H9 (cell line): ENCODE measurements around the gene COL8A1. TPM values are rescaled to one million over a fixed set of nuclear protein-coding genes. Genes with fewer than 3 reads are reported as not detected.

Experiments used
- DNase-seq: peaks from one replicate; pipeline ENCODE4 v3.0.0-alpha.2; 2017
- H2AFZ ChIP-seq: one replicate; pipeline ENCODE4 v1.6.1; 2013; ENCODE audit warnings: mild to moderate bottlenecking, low read length, control low read depth, moderate library complexity
- H2AK5ac ChIP-seq: 2 replicates; pipeline ENCODE4 v1.6.1; 2013; ENCODE audit warnings: low read length, control low read depth, mixed read lengths; ENCODE audit not compliant: insufficient read length
- H2BK120ac ChIP-seq: one replicate; pipeline ENCODE4 v1.6.1; 2013; ENCODE audit warnings: low read depth, mild to moderate bottlenecking, low read length, control low read depth, inconsistent platforms; ENCODE audit not compliant: poor library complexity, severe bottlenecking
- H2BK12ac ChIP-seq: 2 replicates; pipeline ENCODE4 v1.6.1; 2013; ENCODE audit warnings: low read length, control low read depth, mixed read lengths, low read depth; ENCODE audit not compliant: insufficient read length
- H2BK15ac ChIP-seq: 2 replicates; pipeline ENCODE4 v1.6.1; 2013; ENCODE audit warnings: low read depth, low read length, control low read depth
- H2BK20ac ChIP-seq: one replicate; pipeline ENCODE4 v1.6.1; 2013; ENCODE audit warnings: low read depth, mild to moderate bottlenecking, low read length, control low read depth, inconsistent platforms; ENCODE audit not compliant: poor library complexity, severe bottlenecking
- H2BK5ac ChIP-seq: 2 replicates; pipeline ENCODE4 v1.6.1; 2013; ENCODE audit warnings: low read length, control low read depth, mixed read lengths; ENCODE audit not compliant: insufficient read length
- H3K14ac ChIP-seq: 2 replicates; pipeline ENCODE4 v1.6.1; 2013; ENCODE audit warnings: low read length, control low read depth; ENCODE audit not compliant: insufficient read depth
- H3K18ac ChIP-seq: 2 replicates; pipeline ENCODE4 v1.6.1; 2013; ENCODE audit warnings: low read depth, mild to moderate bottlenecking, mixed read lengths, low read length, control low read depth; ENCODE audit not compliant: insufficient read length
- H3K23ac ChIP-seq: 2 replicates; pipeline ENCODE4 v1.6.1; 2013; ENCODE audit warnings: low read length, control low read depth, mixed read lengths, low read depth; ENCODE audit not compliant: insufficient read length
- H3K23me2 ChIP-seq: 2 replicates; pipeline ENCODE4 v1.6.1; 2013; ENCODE audit warnings: low read depth, mild to moderate bottlenecking, mixed read lengths, low read length, control low read depth; ENCODE audit not compliant: insufficient read length, poor library complexity, severe bottlenecking
- H3K27ac ChIP-seq: 2 replicates; pipeline ENCODE4 v1.5.1; 2013; ENCODE audit warnings: low read length, control low read depth, mixed read lengths, low read depth; ENCODE audit not compliant: insufficient read length
- H3K27me3 ChIP-seq: 2 replicates; pipeline ENCODE4 v1.6.1; 2013; ENCODE audit warnings: low read length, control low read depth, inconsistent platforms; ENCODE audit not compliant: insufficient read depth
- H3K4ac ChIP-seq: 2 replicates; pipeline ENCODE4 v1.6.1; 2013; ENCODE audit warnings: low read depth, mild to moderate bottlenecking, control low read depth, inconsistent platforms, low read length, moderate library complexity
- H3K4me1 ChIP-seq: 2 replicates; pipeline ENCODE4 v1.6.1; 2013; ENCODE audit warnings: low read length, control low read depth, inconsistent platforms; ENCODE audit not compliant: insufficient read depth
- H3K4me2 ChIP-seq: 2 replicates; pipeline ENCODE4 v1.6.1; 2013; ENCODE audit warnings: low read length, control low read depth, mixed read lengths; ENCODE audit not compliant: insufficient read length, insufficient read depth
- H3K56ac ChIP-seq: 2 replicates; pipeline ENCODE4 v1.6.1; 2013; ENCODE audit warnings: low read depth, mild to moderate bottlenecking, mixed read lengths, low read length, control low read depth; ENCODE audit not compliant: insufficient read length
- H3K79me1 ChIP-seq: 2 replicates; pipeline ENCODE4 v1.6.1; 2013; ENCODE audit warnings: low read depth, mild to moderate bottlenecking, moderate library complexity, low read length, control low read depth, inconsistent platforms; ENCODE audit not compliant: insufficient read depth, poor library complexity, severe bottlenecking
- H3K79me2 ChIP-seq: 2 replicates; pipeline ENCODE4 v1.6.1; 2013; ENCODE audit warnings: low read length, control low read depth, inconsistent platforms; ENCODE audit not compliant: insufficient read depth
- H3K9ac ChIP-seq: 2 replicates; pipeline ENCODE4 v1.6.1; 2013; ENCODE audit warnings: low read length, control low read depth, mixed read lengths; ENCODE audit not compliant: insufficient read length; ENCODE audit errors: extremely low read depth
- H3K9me3 ChIP-seq: one replicate; pipeline ENCODE4 v1.6.1; 2013; ENCODE audit warnings: low read depth, low read length, inconsistent platforms; ENCODE audit not compliant: control insufficient read depth
- H3T11ph ChIP-seq: one replicate; pipeline ENCODE4 v1.6.1; 2013; ENCODE audit warnings: mild to moderate bottlenecking, low read length, control low read depth, inconsistent platforms
- H4K20me1 ChIP-seq: one replicate; pipeline ENCODE4 v1.6.1; 2013; ENCODE audit not compliant: control insufficient read depth, insufficient read length, insufficient read depth
- H4K5ac ChIP-seq: 2 replicates; pipeline ENCODE4 v1.6.1; 2013; ENCODE audit warnings: low read depth, mild to moderate bottlenecking, mixed read lengths, low read length, control low read depth; ENCODE audit not compliant: insufficient read length
- H4K8ac ChIP-seq: replicated peaks from 2 replicates; pipeline ENCODE4 v1.6.1; 2013; ENCODE audit warnings: low read length, control low read depth, mixed read lengths, low read depth; ENCODE audit not compliant: insufficient read length
- H4K91ac ChIP-seq: 2 replicates; pipeline ENCODE4 v1.6.1; 2013; ENCODE audit warnings: low read depth, mild to moderate bottlenecking, moderate library complexity, mixed read lengths, low read length, control low read depth; ENCODE audit not compliant: insufficient read length
- H3K27ac Mint-ChIP-seq, 3 experiments: 2 replicates in 2 of 3; 3 replicates in 1 of 3; pipeline ENCODE4 v1.8.0; 2020 to 2021; ENCODE audit warnings: mixed read lengths in 3 of 3, mild to moderate bottlenecking in 1 of 3, moderate library complexity in 1 of 3
- H3K27me3 Mint-ChIP-seq: 2 replicates; pipeline ENCODE4 v1.8.0; 2021; ENCODE audit warnings: low read depth, mild to moderate bottlenecking, moderate library complexity, mixed read lengths
- H3K36me3 Mint-ChIP-seq, 3 experiments: 2 replicates in 2 of 3; 3 replicates in 1 of 3; pipeline ENCODE4 v1.8.0; 2020 to 2021; ENCODE audit warnings: low read depth in 3 of 3, mixed read lengths in 3 of 3; ENCODE audit not compliant: insufficient read depth in 1 of 3
- H3K4me1 Mint-ChIP-seq, 2 experiments: 2 replicates each; pipeline ENCODE4 v1.8.0; 2020; ENCODE audit warnings: mixed read lengths in 2 of 2
- H3K4me3 Mint-ChIP-seq, 2 experiments: 2 replicates in 1 of 2; 3 replicates in 1 of 2; pipeline ENCODE4 v1.8.0; 2020 to 2021; ENCODE audit warnings: mild to moderate bottlenecking in 2 of 2, mixed read lengths in 2 of 2, moderate library complexity in 1 of 2
- H3K9me3 Mint-ChIP-seq, 2 experiments: 2 replicates in 1 of 2; 3 replicates in 1 of 2; pipeline ENCODE4 v1.8.0; 2020; ENCODE audit warnings: mild to moderate bottlenecking in 2 of 2, mixed read lengths in 2 of 2, moderate library complexity in 1 of 2
- CTCF ChIP-seq: fragments of 200-600 bp; sonication (generic); conservative IDR thresholded peaks from 3 replicates; pipeline ENCODE4 v1.8.0; 2021; ENCODE audit warnings: antibody characterized with exemption, mild to moderate bottlenecking
- WGBS: extraction: QIAGEN DNeasy Blood & Tissue Kit; methylation state at CpG from one replicate; pipeline ENCODE4 v1.1.7; 2013; ENCODE audit warnings: missing lambda C conversion rate, low lambda C conversion rate, mixed read lengths; ENCODE audit not compliant: insufficient read length; ENCODE audit errors: extremely low coverage; 5-methylcytosine and 5-hydroxymethylcytosine counted together
- total RNA-seq: library from RNA; stranded (reverse); gene quantifications from 2 replicates; pipeline ENCODE4 v1.2.1, GENCODE V29; 2021

Gene COL8A1
- total RNA-seq, 1 experiment from 2014 or later: 0.17 TPM

- no peaks in the 10 kb centered on the region for H3K79me1 ChIP-seq
- H3K36me3 Mint-ChIP-seq: no peaks in the 10 kb centered on the region
- no peak overlapping the region for H3K4me3 Mint-ChIP-seq
- H4K8ac ChIP-seq: no peak overlapping the region
- no peak overlapping the region for H3K27ac Mint-ChIP-seq
- H3T11ph ChIP-seq: no peak overlapping the region
- H3K4me1 Mint-ChIP-seq: peaks cover 67 to 70% of the 10 kb centered on the region in 2 experiments
- H3K4ac ChIP-seq: no peak overlapping the region
- H2BK15ac ChIP-seq: no peak overlapping the region
- H3K9ac ChIP-seq: no peak overlapping the region
- no peak overlapping the region for H3K4me2 ChIP-seq
- peaks cover 12% of the 10 kb centered on the region for H3K4me1 ChIP-seq
- H4K5ac ChIP-seq: no peak overlapping the region
- H2BK120ac ChIP-seq: no peak overlapping the region
- peaks cover 42% of the 10 kb centered on the region for H3K27me3 Mint-ChIP-seq
- no peaks in the 10 kb centered on the region for H4K20me1 ChIP-seq
- no peak overlapping the region for H2BK20ac ChIP-seq
- H3K27ac ChIP-seq: no peak overlapping the region
- H2BK5ac ChIP-seq: no peak overlapping the region
- no peak overlapping the region for H3K14ac ChIP-seq
- no peaks in the 10 kb centered on the region for H3K9me3 ChIP-seq
- no peak overlapping the region for H2AFZ ChIP-seq
- H3K56ac ChIP-seq: no peak overlapping the region
- no peak overlapping the region for H3K23ac ChIP-seq
- H2AK5ac ChIP-seq: no peak overlapping the region
- H3K23me2 ChIP-seq: peaks cover 19% of the 10 kb centered on the region
- H3K18ac ChIP-seq: no peak overlapping the region
- DNase-seq: no peak
- peaks cover 5% of the 10 kb centered on the region; the same call in 1 of the 2 replicates for H3K27me3 ChIP-seq
- no peak for TF ChIP-seq CTCF
- WGBS: no CpG with 5 or more reads among the region's 1 CpG
- no peaks in the 10 kb centered on the region for H3K79me2 ChIP-seq
- H2BK12ac ChIP-seq: no peak overlapping the region
- H4K91ac ChIP-seq: no peak overlapping the region
- no peaks in the 10 kb centered on the region; a peak in 1 of 5 replicates for H3K9me3 Mint-ChIP-seq
These were observed 3.0 kb upstream of the COL8A1 start for GRCh38 chr3:99635348-99635747.
